GM20431 (cell line): Measurements from ENCODE around the gene RFC1.
"Not testable (repeated sequence)": the region's sequence is repeated elsewhere in the genome, so short reads cannot be mapped to it uniquely, and the experiment has no call there.

Experiments used
- in situ Hi-C: fragments of 300-500 bp; cut with MseI, MboI; formaldehyde crosslinking; loops from one replicate; pipeline ENCODE4 v1.15.0; 2020; ENCODE audit warnings: low sequenced_read_pairs; ENCODE audit not compliant: unreplicated experiment

RFC1 gene

GRCh38 chr4:39365830-39366771, at the start of gene RFC1:
TSS of gene RFC1 (minus strand) at chr4:39366362. CDS start at chr4:39366241, 121 bp downstream.
- in situ Hi-C loops: no loop called here

GRCh38 chr4:39415678-39416283, 49.6 kb upstream of the RFC1 start:
- in situ Hi-C loops: no loop called here

GRCh38 chr4:39411561-39411960, 45.4 kb upstream of the RFC1 start:
- in situ Hi-C loops: not testable (repeated sequence)

GRCh38 chr4:39410415-39410814, 44.3 kb upstream of the RFC1 start:
- in situ Hi-C loops: no loop called here

- in situ Hi-C loops: no loop called here
These were observed 41.4 kb upstream of the RFC1 start for GRCh38 chr4:39407584-39407885.

- in situ Hi-C loops: no loop called here
These were observed 40.8 kb upstream of the RFC1 start, which contains the start of gene KLB for GRCh38 chr4:39406763-39407583. TSS of gene KLB (plus strand) at chr4:39406930. CDS start at chr4:39406950, 20 bp downstream.

- in situ Hi-C loops: not testable (repeated sequence)
These were observed 35.5 kb upstream of the RFC1 start for GRCh38 chr4:39401640-39402039.

- in situ Hi-C loops: no loop called here
These were observed 28.5 kb upstream of the RFC1 start for GRCh38 chr4:39394706-39395105.

- in situ Hi-C loops: no loop called here
These were observed 24.4 kb upstream of the RFC1 start for GRCh38 chr4:39390603-39391002.

- in situ Hi-C loops: no loop called here
These were observed 18.4 kb upstream of the RFC1 start for GRCh38 chr4:39384563-39384962.

- in situ Hi-C loops: no loop called here
These were observed 17.5 kb upstream of the RFC1 start for GRCh38 chr4:39383690-39384089.

GRCh38 chr4:39375478-39375877, 9.3 kb upstream of the RFC1 start:
- in situ Hi-C loops: no loop called here

GRCh38 chr4:39371209-39371608, 5.0 kb upstream of the RFC1 start:
- in situ Hi-C loops: not testable (repeated sequence)

- in situ Hi-C loops: no loop called here
These were observed 3.1 kb upstream of the RFC1 start for GRCh38 chr4:39369301-39369700.

- in situ Hi-C loops: no loop called here
These were observed 1.0 kb upstream of the RFC1 start for GRCh38 chr4:39367166-39367565.

GRCh38 chr4:39365360-39365759, 802 bp downstream of the RFC1 start:
- in situ Hi-C loops: no loop called here

GRCh38 chr4:39363773-39364393, 2.3 kb downstream of the RFC1 start:
- in situ Hi-C loops: no loop called here

GRCh38 chr4:39362827-39363226, 3.3 kb downstream of the RFC1 start:
- in situ Hi-C loops: no loop called here

GRCh38 chr4:39360611-39361010, 5.6 kb downstream of the RFC1 start:
- in situ Hi-C loops: not testable (repeated sequence)

- in situ Hi-C loops: no loop called here
These were observed 9.2 kb downstream of the RFC1 start for GRCh38 chr4:39357002-39357401.
